Measurements from ENCODE around the gene LKAAEAR1.

The LKAAEAR1 gene

GRCh38 chr20:64110411-64111068, 26.3 kb upstream of the LKAAEAR1 start:
- DNase-seq = no peak

DNA sequence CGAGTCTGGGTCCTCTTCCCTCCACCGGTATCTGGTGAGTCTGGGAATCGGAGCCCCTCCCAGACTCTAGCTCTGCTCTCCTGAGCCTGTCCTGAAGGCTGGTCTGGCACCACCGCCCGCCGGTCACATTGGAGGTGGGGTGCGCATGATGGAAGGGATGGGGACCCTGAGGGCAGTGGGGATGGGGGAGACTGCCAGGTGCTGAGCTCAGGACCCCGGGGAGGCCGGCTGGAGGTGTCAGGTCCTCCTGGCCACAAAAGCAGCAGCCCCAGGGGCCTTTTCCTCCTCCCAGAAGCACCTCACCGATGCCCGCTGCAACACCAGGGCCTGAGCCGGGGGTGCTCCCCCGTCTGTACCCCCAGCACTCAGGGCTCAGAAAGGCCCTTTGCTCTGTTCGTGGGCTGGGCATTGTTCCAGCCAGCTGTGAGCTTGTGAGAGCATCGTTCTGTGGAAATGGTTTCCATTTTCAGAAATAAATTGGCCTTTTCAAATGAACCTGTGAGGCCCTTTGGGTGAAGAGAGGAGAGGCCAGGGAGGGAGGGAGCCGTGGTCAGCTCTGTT, 25.7 kb upstream of the LKAAEAR1 start:
- no peak for DNase-seq

- DNase-seq = no peak
Observed at GRCh38 chr20:64108731-64109681, 24.8 kb upstream of the LKAAEAR1 start.

DNA sequence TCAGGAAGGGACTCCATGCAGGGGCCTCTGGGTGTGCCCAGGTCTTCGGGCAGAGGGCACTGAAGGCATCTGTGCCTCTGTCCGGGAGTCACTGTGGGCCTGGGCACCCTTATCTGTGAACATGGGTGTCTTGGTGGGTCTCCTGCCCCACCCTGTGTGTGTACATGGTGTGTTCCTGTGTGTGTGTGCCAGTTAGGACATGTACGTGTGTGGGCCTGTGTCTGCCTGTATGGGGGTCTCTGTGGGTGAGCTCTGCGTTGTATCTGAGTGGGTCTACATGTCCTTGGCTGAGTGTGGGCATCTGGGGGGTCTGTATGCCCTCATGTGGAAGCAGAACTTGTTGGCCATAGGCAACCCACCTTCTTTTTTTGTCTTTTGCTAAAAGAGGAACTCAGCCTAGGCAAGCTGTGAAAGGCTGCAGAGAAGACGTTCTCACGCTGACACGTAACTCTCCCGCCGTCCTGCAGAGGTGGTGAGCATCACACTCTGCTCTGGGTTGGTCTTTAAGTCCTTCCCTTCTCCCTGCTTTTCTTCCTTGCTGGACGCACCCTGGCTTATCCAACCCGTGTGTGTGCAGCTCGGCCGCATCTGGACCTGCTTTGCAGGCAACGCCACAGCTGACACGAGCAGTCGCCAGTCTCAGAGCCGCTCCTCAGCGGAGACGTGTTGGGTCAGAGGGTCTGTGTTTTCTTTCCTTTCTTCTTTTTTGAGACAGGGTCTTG, 23.7 kb upstream of the LKAAEAR1 start:
- no peak for DNase-seq

DNA sequence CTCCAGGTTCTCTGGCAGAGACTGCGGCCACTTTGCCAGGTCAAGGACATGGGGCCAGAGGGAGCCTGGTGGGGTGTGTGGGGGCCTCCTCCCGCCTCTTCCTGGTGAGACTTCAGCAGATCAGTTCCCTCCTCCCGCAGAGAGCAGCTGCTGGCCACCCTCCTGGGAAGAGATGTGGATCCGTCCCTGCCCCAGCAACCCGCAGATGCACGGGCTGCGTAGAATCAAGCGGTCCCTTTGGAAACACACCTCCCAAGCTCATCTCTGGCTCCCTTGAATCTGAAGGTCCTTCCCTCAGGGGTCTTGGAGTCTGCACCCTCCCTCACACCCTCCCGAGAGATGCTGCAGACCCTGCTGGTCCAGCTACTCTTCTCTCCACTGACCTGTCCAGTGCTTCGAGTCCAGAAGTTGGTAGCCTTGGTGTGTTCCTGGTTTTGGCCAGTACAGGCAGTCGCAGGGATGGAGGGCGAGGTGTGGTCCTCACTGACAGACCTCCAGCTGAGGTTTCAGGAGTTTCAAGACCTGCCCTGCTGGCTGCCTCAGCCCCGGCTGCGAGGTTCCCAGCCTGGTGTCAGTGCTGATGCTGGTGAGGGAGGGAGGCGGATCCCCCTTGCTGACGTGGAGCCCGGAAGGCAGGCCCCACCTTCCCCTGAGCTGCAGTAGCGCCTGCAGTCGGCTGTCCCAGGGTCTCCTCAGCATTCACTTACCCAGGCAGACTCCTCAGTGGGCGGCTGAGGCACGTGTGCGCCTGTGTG, 23.0 kb upstream of the LKAAEAR1 start, which contains the start of gene NPBWR2:
NPBWR2 (minus strand) TSS at position 585 of the 755 bp plus-strand sequence. CDS start 734 bp downstream, outside the sequence.
- no peak for DNase-seq

GRCh38 chr20:64106435-64106961, 22.3 kb upstream of the LKAAEAR1 start:
- no peak for DNase-seq

GRCh38 chr20:64105846-64106434, 21.7 kb upstream of the LKAAEAR1 start:
- DNase-seq = no peak

- no peak for DNase-seq
Observed at GRCh38 chr20:64104667-64105451, 20.7 kb upstream of the LKAAEAR1 start.

GRCh38 chr20:64103871-64104666, 19.9 kb upstream of the LKAAEAR1 start:
- no peak for DNase-seq

DNA sequence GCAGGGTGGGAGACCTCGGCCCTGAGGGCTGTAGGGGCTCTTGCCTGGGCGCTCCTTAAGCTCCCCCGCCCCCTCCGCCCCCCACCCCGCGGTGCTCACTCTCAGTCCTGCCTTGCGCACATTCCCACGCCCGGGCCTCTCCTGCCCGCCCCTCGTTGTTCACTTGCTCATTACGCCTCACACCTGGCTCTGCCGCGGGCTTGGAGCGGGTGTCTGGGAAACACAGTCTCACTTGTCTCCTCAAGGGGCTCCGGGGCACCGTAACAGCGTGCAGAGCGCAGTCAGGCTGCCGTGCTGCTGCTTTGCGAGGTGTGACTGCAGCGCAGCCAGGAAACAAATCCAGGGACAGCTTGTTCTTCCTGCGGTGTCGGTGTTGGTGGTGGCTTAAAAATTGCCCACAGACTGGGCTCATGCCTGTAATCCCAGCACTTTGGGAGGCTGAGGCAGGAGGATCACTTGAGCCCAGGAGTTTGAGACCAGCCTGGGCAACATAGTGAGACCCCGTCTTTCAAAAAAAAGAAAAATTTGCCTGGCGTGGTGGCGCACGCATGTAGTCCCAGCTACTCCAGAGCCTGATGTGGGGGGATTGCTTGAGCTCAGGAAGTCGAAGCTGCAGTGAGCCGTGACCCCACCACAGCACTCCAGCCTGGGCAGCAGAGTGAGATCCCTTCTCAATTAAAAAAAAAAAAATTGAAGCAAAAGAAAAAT, 18.6 kb upstream of the LKAAEAR1 start:
- DNase-seq = no peak

DNA sequence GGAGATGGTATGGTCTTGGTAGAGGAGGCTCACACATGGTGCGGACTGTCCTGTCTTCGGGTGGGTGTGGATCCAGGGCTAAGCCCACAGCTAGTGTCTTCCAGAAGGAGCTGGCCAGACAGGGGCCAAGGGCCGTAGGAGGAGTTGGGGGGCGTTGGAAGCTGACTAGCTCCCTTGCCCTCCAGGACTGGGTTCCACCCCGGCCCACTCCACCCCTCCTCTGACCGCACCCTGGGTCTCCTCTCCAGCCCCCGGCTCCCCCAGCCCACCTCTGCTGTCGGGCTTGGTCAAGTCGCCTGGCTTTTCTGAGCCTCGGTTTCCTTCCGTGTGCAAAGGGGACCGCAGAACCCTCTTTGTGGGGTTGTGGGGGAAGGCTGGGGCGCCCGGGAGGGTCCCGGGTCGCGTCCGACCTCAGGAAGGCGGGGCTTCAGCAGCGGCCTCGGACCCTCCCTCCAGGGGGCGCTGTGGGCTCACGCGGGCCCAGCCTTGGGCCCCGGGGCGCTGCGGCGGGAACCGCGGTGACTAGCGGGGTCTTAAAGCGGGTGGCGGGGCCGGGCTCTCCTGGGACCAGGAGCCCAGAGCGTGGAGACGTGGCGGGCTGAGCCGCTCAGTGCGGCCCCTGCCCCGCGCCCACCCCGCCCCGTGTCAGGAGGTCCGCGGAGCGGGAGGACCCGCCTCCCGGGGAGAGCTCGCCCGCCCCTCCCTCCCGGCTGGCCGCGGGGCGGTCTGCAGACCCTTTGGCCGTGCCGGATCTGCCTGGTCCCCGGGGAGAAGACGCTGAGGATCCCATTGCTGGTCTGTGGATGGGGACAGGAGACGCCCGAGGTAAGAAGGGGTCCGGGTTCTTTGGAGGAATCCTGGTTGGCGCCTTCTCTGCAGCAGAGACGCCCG, 17.8 kb upstream of the LKAAEAR1 start:
- peak; percentile 67 for DNase-seq

DNA sequence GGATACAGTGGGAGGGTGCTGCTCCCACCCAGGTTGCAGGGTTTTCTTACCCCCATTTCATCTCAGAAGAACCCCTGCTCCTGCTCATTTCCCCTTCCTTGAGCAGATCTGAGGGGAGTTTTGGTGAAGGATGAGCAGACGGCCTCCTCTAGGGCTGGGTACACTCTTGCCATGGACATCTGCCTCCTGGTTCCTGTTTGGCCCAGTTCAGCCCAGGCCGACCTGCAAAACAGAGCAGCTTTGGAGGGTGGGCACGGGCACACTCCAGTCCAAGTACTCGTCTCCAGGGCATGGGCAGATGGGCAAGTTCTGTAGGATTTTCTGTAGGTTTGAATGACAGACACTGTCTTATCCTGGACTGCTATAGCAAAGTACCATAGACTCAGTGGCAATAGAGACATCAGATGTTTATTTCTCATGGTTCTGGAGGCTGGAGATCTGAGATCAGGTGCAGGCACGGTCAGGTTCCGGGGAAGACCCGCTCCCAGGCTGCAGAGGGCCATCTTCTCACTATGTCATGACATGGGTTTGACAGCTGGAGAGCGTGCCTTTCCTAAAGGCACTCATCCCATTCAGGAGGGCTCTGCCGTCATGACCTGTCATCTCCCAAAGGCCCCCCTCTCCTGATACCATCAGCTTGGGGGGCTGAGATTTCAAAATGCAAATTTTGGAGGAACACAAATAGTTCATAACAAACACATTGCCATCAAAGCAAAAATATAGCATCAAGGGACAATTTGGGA, 16.9 kb upstream of the LKAAEAR1 start:
- DNase-seq = no peak

- DNase-seq = no peak
Observed at GRCh38 chr20:64100566-64100888, 16.3 kb upstream of the LKAAEAR1 start.

- DNase-seq = no peak
Observed at GRCh38 chr20:64099880-64100565, 15.8 kb upstream of the LKAAEAR1 start.

- DNase-seq = no peak
Observed at GRCh38 chr20:64099086-64099786, 15.0 kb upstream of the LKAAEAR1 start.

DNA sequence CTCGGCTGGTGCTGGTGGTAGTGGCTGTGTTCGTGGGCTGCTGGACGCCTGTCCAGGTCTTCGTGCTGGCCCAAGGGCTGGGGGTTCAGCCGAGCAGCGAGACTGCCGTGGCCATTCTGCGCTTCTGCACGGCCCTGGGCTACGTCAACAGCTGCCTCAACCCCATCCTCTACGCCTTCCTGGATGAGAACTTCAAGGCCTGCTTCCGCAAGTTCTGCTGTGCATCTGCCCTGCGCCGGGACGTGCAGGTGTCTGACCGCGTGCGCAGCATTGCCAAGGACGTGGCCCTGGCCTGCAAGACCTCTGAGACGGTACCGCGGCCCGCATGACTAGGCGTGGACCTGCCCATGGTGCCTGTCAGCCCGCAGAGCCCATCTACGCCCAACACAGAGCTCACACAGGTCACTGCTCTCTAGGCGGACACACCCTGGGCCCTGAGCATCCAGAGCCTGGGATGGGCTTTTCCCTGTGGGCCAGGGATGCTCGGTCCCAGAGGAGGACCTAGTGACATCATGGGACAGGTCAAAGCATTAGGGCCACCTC, 14.3 kb upstream of the LKAAEAR1 start:
- no peak for DNase-seq
